IMR-90 (cell line): ENCODE data around the gene SPAG5. TPM values are rescaled to one million over a fixed set of nuclear protein-coding genes. Genes with fewer than 3 reads are reported as not detected.
A peak's percentile ranks its signal among the peaks of the same experiment; 100 is the strongest.

Source experiments
- ATAC-seq: fragments of 200-7000 bp; cut with Tn5 transposase; 2 replicates; pipeline ENCODE4 v1.9.1; 2020; ENCODE audit warnings: low read depth, mild to moderate bottlenecking, moderate library complexity
- BruUV-seq: library from RNA; stranded (reverse); fragments of 400-500 nt; replicated peaks from 2 replicates; lab custom pipeline; 2021; lab: Mats Ljungman, UMichigan
- CTCF ChIA-PET: fragments of 300-600 bp; formaldehyde crosslinking; extraction: SDS; loops from one replicate; lab custom pipeline; 2021; ENCODE audit warnings: antibody characterized with exemption; lab: Yijun Ruan, JAX
- POLR2A ChIA-PET: fragments of 300-600 bp; sonication (Branson Sonifier 250); formaldehyde crosslinking; loops from one replicate; lab custom pipeline; 2022; ENCODE audit warnings: antibody characterized with exemption; ENCODE audit not compliant: unreplicated experiment; lab: Charles Lee
- DNase-seq: peaks from one replicate; pipeline ENCODE4 v3.0.0; 2013
- H2AFZ ChIP-seq: replicated peaks from 2 replicates; pipeline ENCODE3; 2013; ENCODE audit warnings: low read length, mild to moderate bottlenecking; ENCODE audit not compliant: poor library complexity
- H2AK5ac ChIP-seq: 2 replicates; pipeline ENCODE4 v1.6.1; 2013; ENCODE audit warnings: low read depth, low read length, inconsistent platforms
- H2AK9ac ChIP-seq: replicated peaks from 2 replicates; pipeline ENCODE3; 2013; ENCODE audit warnings: mild to moderate bottlenecking, low read depth, low read length, moderate library complexity; ENCODE audit not compliant: poor library complexity
- H2BK120ac ChIP-seq: 2 replicates; pipeline ENCODE4 v1.6.1; 2013; ENCODE audit warnings: low read depth, low read length, inconsistent platforms
- H2BK15ac ChIP-seq: 3 replicates; pipeline ENCODE4 v1.6.1; 2013; ENCODE audit warnings: low read depth, low read length, inconsistent platforms
- H2BK20ac ChIP-seq: 2 replicates; pipeline ENCODE4 v1.6.1; 2013; ENCODE audit warnings: low read depth, mild to moderate bottlenecking, inconsistent platforms, low read length, moderate library complexity
- H2BK5ac ChIP-seq: 2 replicates; pipeline ENCODE4 v1.6.1; 2013; ENCODE audit warnings: mild to moderate bottlenecking, low read depth, low read length, inconsistent platforms; ENCODE audit not compliant: poor library complexity, severe bottlenecking
- H3K14ac ChIP-seq: replicated peaks from 2 replicates; pipeline ENCODE4 v1.6.1; 2013; ENCODE audit warnings: low read depth, low read length, inconsistent platforms
- H3K18ac ChIP-seq: 2 replicates; pipeline ENCODE4 v1.6.1; 2013; ENCODE audit warnings: low read depth, low read length, control low read depth
- H3K23ac ChIP-seq: 2 replicates; pipeline ENCODE4 v1.6.1; 2013; ENCODE audit warnings: low read depth, low read length, inconsistent platforms
- H3K27ac ChIP-seq: 2 replicates; pipeline ENCODE4 v1.5.1; 2013; ENCODE audit warnings: mild to moderate bottlenecking, control low read depth, low read length; ENCODE audit not compliant: insufficient read depth
- H3K27me3 ChIP-seq: 2 replicates; pipeline ENCODE4 v1.6.1; 2013; ENCODE audit warnings: low read length; ENCODE audit not compliant: control insufficient read depth, insufficient read depth
- H3K36me3 ChIP-seq: 2 replicates; pipeline ENCODE4 v1.6.1; 2013; ENCODE audit warnings: low read length, mixed read lengths; ENCODE audit not compliant: control insufficient read depth, insufficient read depth
- H3K4ac ChIP-seq: 2 replicates; pipeline ENCODE4 v1.6.1; 2013; ENCODE audit warnings: low read depth, low read length, inconsistent platforms
- H3K4me1 ChIP-seq: 2 replicates; pipeline ENCODE4 v1.6.1; 2013; ENCODE audit warnings: low read length, mixed read lengths; ENCODE audit not compliant: control insufficient read depth, insufficient read depth
- H3K4me2 ChIP-seq: 2 replicates; pipeline ENCODE4 v1.6.1; 2013; ENCODE audit warnings: low read depth, mild to moderate bottlenecking, control low read depth, low read length, moderate library complexity
- H3K4me3 ChIP-seq: 2 replicates; pipeline ENCODE4 v1.5.1; 2013; ENCODE audit warnings: low read depth, mild to moderate bottlenecking, control low read depth, low read length, moderate library complexity; ENCODE audit not compliant: insufficient read depth
- H3K56ac ChIP-seq: 2 replicates; pipeline ENCODE4 v1.6.1; 2013; ENCODE audit warnings: low read length, inconsistent platforms; ENCODE audit not compliant: insufficient read depth; ENCODE audit errors: extremely low read depth
- H3K79me1 ChIP-seq, 2 experiments: 2 replicates each; pipeline ENCODE4 v1.6.1; 2013; ENCODE audit warnings: low read length in 2 of 2, inconsistent platforms in 1 of 2, low read depth in 1 of 2
- H3K9ac ChIP-seq: 2 replicates; pipeline ENCODE4 v1.6.1; 2013; ENCODE audit warnings: low read depth, low read length, control low read depth
- H3K9me1 ChIP-seq: 2 replicates; pipeline ENCODE4 v1.6.1; 2013; ENCODE audit warnings: low read length, inconsistent platforms; ENCODE audit not compliant: insufficient read depth
- H3K9me3 ChIP-seq: 2 replicates; pipeline ENCODE4 v1.6.1; 2013; ENCODE audit warnings: low read length; ENCODE audit not compliant: control insufficient read depth, insufficient read depth
- H4K20me1 ChIP-seq: 2 replicates; pipeline ENCODE4 v1.6.1; 2013; ENCODE audit warnings: low read length, inconsistent platforms; ENCODE audit not compliant: insufficient read depth
- H4K5ac ChIP-seq: 2 replicates; pipeline ENCODE4 v1.6.1; 2013; ENCODE audit warnings: mild to moderate bottlenecking, low read depth, low read length, control low read depth
- H4K8ac ChIP-seq, 2 experiments: 2 replicates each; pipeline ENCODE4 v1.6.1; 2013; ENCODE audit warnings: low read depth in 2 of 2, low read length in 2 of 2, control low read depth in 1 of 2, inconsistent platforms in 1 of 2
- H4K91ac ChIP-seq: 2 replicates; pipeline ENCODE4 v1.6.1; 2013; ENCODE audit warnings: low read depth, low read length, inconsistent platforms; ENCODE audit not compliant: insufficient read depth
- BHLHE40 ChIP-seq: fragments of 150-350 bp; IDR thresholded peaks from 2 replicates; pipeline ENCODE4 v1.6.1; 2016; ENCODE audit warnings: mild to moderate bottlenecking, low read depth, low read length
- CEBPB ChIP-seq: IDR thresholded peaks from 2 replicates; pipeline ENCODE4 v1.6.1; 2012; ENCODE audit warnings: low read depth, low read length, improper control_type of control experiment
- CHD1 ChIP-seq: IDR thresholded peaks from 2 replicates; pipeline ENCODE4 v1.6.1; 2012; ENCODE audit warnings: low read depth, low read length, improper control_type of control experiment
- FOS ChIP-seq: fragments of 150-350 bp; IDR thresholded peaks from 2 replicates; pipeline ENCODE4 v1.6.1; 2016; ENCODE audit warnings: low read depth, low read length
- POLR2A ChIP-seq: IDR thresholded peaks from 2 replicates; pipeline ENCODE4 v1.6.1; 2012; ENCODE audit warnings: mild to moderate bottlenecking, low read depth, low read length
- WGBS, 2 experiments: methylation state at CpG; one replicate each; pipeline versions ENCODE4 v1.1.5 to v1.1.7; 2013; ENCODE audit warnings: missing lambda C conversion rate in 2 of 2; ENCODE audit not compliant: insufficient read length in 1 of 2; ENCODE audit errors: extremely low coverage in 2 of 2; 5-methylcytosine and 5-hydroxymethylcytosine counted together
- dilution Hi-C: fragments of 300-500 bp; cut with HindIII; formaldehyde crosslinking; loops from one replicate; pipeline ENCODE4 v1.14.3; 2018; ENCODE audit warnings: low sequenced_read_pairs; ENCODE audit not compliant: unreplicated experiment
- in situ Hi-C: fragments of 300-500 bp; cut with MboI; formaldehyde crosslinking; loops from 3 replicates; pipeline ENCODE4 v1.14.3; 2019; ENCODE audit warnings: low sequenced_read_pairs, inconsistent platforms, mixed read lengths
- intact Hi-C: fragments of 100-400 bp; cut with micrococcal nuclease; formaldehyde crosslinking; loops from 2 replicates; pipeline ENCODE4 v1.10.0; 2022
- polyA plus RNA-seq, 3 experiments: library from polyadenylated mRNA; depleted of rRNA; stranded (reverse); fragments of >200 nt; gene quantifications; 2 replicates each; pipeline ENCODE4 v1.2.3, GENCODE V29; 2012; ENCODE audit warnings: low replicate concordance in 1 of 3
- total RNA-seq: library from RNA; depleted of rRNA; stranded (reverse); fragments of >200 nt; gene quantifications from 2 replicates; pipeline ENCODE4 v1.2.3, GENCODE V29; 2012
- TF ChIP-seq, protein P1 (sequence below): fragments of 150-350 bp; IDR thresholded peaks from 2 replicates; pipeline ENCODE4 v1.6.1; 2016; ENCODE audit warnings: low read depth, mild to moderate bottlenecking, low read length, moderate library complexity, borderline replicate concordance

Gene SPAG5
- total and polyA plus RNA-seq, 2 of the 4 experiments (the other 2 are of a cell fraction): 40.3 to 60.8 TPM

- no peaks in the 10 kb centered on the region for H3K27me3 ChIP-seq
- peaks cover 2% of the 10 kb centered on the region for H3K4me1 ChIP-seq
- TF ChIP-seq BHLHE40: 0 out of 2 replicates have a peak, but pooled peaks have one; percentile 17
- TF ChIP-seq POLR2A: peak; percentile 82
- TF ChIP-seq FOS: peak; percentile 38; the same call in 1 of the 2 replicates
- TF ChIP-seq CHD1: 0 out of 2 replicates have a peak, but pooled peaks have one; percentile 84
- TF ChIP-seq CEBPB: no peak
- TF ChIP-seq, protein P1, sequence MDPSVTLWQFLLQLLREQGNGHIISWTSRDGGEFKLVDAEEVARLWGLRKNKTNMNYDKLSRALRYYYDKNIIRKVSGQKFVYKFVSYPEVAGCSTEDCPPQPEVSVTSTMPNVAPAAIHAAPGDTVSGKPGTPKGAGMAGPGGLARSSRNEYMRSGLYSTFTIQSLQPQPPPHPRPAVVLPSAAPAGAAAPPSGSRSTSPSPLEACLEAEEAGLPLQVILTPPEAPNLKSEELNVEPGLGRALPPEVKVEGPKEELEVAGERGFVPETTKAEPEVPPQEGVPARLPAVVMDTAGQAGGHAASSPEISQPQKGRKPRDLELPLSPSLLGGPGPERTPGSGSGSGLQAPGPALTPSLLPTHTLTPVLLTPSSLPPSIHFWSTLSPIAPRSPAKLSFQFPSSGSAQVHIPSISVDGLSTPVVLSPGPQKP: no peak
- peak overlapping the region; percentile 71 for H3K27ac ChIP-seq
- ATAC-seq (peak; percentile 65), DNase-seq (peak; percentile 94)
- CTCF ChIA-PET: no interaction called here
- dilution Hi-C loops (no loop called here), intact Hi-C loops (no loop called here), in situ Hi-C loops (no loop called here)
- POLR2A ChIA-PET: no interaction called here
- peaks cover 3% of the 10 kb centered on the region; the same call in 1 of the 2 replicates for H4K20me1 ChIP-seq
- no peaks in the 10 kb centered on the region for H3K9me3 ChIP-seq
- H3K14ac ChIP-seq: peak overlapping the region; percentile 91
- no peak overlapping the region for H4K5ac ChIP-seq
- H4K8ac ChIP-seq: peak overlapping the region; percentile 48 to 80; a peak in 3 of 4 replicates
- peak overlapping the region; percentile 72 for H3K4me3 ChIP-seq
- H3K23ac ChIP-seq: peak overlapping the region; percentile 90
- H2AK5ac ChIP-seq: peak overlapping the region; percentile 68; the same call in 1 of the 2 replicates
- H3K36me3 ChIP-seq: no peaks in the 10 kb centered on the region
- H2BK120ac ChIP-seq: peak overlapping the region; percentile 63; the same call in 1 of the 2 replicates
- H3K79me1 ChIP-seq: peaks cover 9 to 25% of the 10 kb centered on the region in 2 experiments; a peak in 2 of 4 replicates
- WGBS, 2 experiments: 10% methylated on average over 23 of the region's 40 CpGs; no CpG with 5 or more reads in 1 of the 2 experiments
- no peaks in the 10 kb centered on the region for H3K9me1 ChIP-seq
- H2BK5ac ChIP-seq: peak overlapping the region; percentile 73
- H3K4ac ChIP-seq: peak overlapping the region; percentile 92
- H3K56ac ChIP-seq: peak overlapping the region; percentile 82
- no peak overlapping the region; the same call in 1 of the 2 replicates for H2BK20ac ChIP-seq
- peak overlapping the region; percentile 17; the same call in 1 of the 2 replicates for H3K18ac ChIP-seq
- peak overlapping the region; percentile 75; the same call in 1 of the 3 replicates for H2BK15ac ChIP-seq
- H4K91ac ChIP-seq: peak overlapping the region; percentile 40; the same call in 1 of the 2 replicates
- no TSS peak for BruUV-seq
- H3K9ac ChIP-seq: peak overlapping the region; percentile 76
- peak overlapping the region; percentile 94 for H2AFZ ChIP-seq
- peak overlapping the region; percentile 84 for H2AK9ac ChIP-seq
- H3K4me2 ChIP-seq: peak overlapping the region; percentile 92
Observed at GRCh38 chr17:28599311-28600184, 723 bp upstream of the SPAG5 start.
